HG02970 (cell line): ENCODE data around the gene HAUS1.
A peak's percentile ranks its signal among the peaks of the same experiment; 100 is the strongest.
"Not testable (repeated sequence)": the region's sequence is repeated elsewhere in the genome, so short reads cannot be mapped to it uniquely, and the experiment has no call there.

Source experiments
- ATAC-seq: cut with Tn5 transposase; IDR thresholded peaks from one replicate; pipeline ENCODE4 v1.9.1; 2021; ENCODE audit warnings: mild to moderate bottlenecking, moderate library complexity, moderate number of reproducible peaks; ENCODE audit not compliant: unreplicated experiment, low FRiP score

HAUS1 gene

DNA sequence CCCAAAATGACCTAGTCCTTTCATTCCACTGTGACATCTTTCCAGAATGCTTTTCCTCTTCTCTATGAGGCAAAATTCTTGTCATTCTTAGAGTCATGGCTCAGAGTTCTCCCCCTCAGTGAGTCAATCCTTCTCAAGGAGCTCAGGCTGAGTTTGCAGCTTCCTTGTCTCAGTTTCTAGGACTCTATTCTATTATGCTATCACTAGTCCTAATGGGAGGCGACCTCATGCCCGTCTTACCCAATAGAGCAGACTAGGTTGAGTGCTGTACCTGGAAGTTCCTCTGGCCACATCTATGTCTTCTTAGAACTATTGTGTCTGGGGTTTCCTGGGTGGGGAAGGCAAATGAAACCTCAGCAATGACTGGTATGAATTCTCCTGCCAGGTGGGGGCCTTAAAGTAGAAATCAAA is 51.5 kb downstream of the HAUS1 start:
- no peak for ATAC-seq

GRCh38 chr18:46156124-46156745 is 52.0 kb downstream of the HAUS1 start:
- no peak for ATAC-seq

- ATAC-seq: no peak
Measured at GRCh38 chr18:46156843-46157242, 52.7 kb downstream of the HAUS1 start.

GRCh38 chr18:46158499-46158898 is 54.3 kb downstream of the HAUS1 start:
- no peak for ATAC-seq

- ATAC-seq: no peak
Measured at GRCh38 chr18:46160050-46160798, 56.0 kb downstream of the HAUS1 start.

DNA sequence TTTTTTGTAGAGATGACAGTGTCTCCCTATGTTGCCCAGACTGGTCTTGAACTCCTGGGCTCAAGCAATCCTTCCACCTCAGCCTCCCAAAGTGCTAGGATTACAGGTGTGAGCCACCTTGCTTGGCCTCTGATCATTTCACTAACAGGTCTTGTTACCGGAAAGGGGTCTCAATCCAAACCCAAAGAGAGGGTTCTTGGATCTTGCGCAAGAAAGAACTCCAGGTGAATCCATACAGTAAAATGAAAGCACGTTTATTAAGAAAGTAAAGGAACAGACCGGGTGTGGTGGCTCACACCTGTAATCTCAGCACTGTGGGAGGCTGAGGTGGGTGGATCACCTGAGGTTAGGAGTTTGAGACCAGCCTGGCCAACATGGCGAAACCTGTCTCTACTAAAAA is 56.7 kb downstream of the HAUS1 start:
- not testable (repeated sequence) for ATAC-seq

DNA sequence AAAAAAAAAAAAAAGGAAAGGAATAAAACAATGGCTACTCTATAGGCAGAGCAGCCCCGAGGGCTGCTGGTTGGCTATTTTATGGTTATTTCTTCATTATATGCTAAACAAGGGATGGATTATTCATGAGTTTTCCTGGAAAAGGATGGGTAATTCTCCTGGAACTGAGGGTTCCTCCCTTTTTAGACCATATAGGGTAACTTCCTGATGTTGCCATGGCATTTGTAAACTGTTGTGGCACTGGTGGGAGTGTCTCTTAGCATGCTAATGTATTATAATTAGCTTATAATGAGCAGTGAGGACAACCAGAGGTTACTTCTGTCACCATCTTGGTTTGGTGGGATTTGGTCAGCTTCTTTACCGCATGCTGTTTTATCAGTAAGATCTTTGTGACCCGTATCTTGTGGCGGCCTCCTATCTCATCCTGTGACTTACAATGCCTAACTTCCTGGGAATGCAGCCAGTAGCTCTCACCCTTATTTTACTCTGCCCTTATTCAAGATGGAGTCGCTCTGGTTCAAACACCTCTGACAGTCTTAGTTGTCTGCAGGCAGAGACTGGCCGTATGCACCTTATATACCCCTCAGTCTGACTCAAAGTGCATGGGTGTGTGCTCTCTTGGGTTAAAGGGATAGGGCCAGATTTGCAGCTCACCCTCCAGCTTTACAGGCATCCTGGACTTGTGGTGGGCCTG is 57.7 kb downstream of the HAUS1 start:
- no peak for ATAC-seq

GRCh38 chr18:46163091-46163490 is 58.9 kb downstream of the HAUS1 start:
- ATAC-seq: no peak

DNA sequence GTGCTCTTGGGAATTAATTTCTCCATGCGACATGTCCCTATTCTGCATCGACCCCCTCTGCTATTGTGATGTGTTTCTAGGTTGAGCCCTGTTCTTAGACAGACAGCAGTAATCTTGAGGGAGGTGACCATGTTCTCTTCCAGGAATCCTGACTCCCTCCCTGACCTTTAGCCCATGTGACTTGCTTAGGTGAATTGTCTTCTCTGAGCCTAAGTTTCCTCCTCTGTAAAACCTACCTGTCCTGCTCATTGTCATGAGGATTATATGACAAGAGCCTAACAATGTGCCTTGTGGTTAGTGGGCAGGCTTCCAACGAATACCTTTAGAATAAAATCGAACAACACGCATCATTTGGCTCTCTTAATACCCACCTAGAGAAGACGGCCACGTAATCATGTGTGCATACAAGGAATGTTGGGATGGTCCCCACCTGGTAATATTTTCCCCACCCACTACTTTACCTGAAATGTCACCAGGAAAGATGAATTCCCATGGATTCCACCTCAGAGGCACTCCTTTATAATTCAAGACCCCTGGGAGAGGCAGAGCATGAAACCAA is 59.8 kb downstream of the HAUS1 start:
- ATAC-seq: no peak

GRCh38 chr18:46164502-46164901 is 60.3 kb downstream of the HAUS1 start:
- not testable (repeated sequence) for ATAC-seq

GRCh38 chr18:46164920-46165319 is 60.7 kb downstream of the HAUS1 start:
- ATAC-seq: no peak

DNA sequence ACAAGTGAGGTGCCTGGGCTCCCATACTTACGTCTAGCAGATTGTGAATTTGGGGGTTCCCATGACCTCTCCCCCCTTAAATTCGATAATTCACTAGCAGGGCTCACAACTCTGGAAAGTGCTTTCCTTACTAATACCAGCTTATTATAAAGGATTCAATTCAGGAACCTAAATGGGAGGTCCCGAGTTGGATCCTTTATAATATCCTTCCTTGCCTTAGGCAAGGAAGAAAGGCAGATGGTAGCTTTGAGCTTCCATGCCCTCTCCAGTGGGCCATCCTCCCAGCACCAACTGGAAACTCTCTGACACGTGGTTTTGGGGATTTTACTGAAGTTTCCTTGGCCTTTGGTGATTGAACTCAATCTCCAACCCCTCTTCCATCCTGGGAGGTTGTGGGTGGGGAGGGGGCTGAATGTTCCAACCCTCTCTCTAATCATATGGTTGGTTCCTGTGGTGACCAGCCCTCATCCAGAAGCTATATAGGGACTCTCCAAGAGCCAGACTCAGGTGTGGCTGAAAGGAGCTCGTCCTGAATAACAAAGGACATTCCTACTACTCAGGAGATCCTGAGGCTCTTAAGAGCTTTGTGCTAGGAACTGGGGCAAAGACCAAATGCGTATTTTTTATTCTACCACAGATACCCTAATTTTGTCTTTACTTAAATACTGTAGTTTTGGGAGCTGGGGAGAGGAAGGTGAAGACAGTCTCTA is 62.2 kb downstream of the HAUS1 start:
- ATAC-seq: no peak

DNA sequence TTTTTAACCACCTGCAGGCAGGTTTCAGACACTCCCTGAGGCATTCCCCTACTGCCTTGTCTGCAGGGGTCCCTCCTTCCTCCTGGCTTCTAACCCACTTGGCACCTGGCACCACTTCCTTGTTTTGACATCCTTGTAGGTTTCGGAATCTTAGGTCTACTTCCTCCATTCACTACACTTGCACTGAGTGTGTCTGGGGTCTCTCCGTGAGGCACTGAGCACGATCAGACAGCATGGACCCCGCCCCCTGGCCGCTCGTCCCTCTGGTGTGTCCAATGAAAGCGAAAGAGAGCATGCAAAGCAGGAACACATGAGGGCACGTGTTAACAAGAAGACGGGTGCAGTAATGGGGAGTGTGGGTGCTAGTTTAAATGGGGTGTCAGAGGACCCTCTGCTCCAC is 63.8 kb downstream of the HAUS1 start:
- peak; percentile 87 for ATAC-seq

DNA sequence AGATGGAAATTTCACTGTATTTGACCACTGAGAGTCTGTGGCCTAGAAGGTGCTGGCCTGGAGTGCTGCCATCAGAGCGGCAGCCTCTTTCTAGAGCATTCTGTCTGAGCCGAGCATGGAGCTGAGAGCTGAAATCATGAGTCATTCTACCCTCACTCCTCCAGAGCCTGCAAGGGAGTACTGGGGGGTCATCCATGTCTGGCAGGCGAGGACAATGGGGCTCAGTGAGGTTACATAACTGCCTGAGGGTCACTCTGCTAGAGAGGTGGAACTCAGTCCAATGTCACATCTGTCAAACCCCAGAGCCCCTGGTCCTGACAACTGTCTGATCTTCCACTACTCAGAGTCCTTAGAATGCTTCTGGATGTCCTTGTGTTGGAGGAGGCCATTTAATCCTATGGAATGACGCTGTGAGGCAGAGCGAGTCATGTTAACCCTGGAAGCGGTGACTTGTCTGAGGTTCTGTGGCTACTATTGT is 65.3 kb downstream of the HAUS1 start:
- ATAC-seq: no peak

- no peak for ATAC-seq
Measured at GRCh38 chr18:46171331-46171730, 67.1 kb downstream of the HAUS1 start.

DNA sequence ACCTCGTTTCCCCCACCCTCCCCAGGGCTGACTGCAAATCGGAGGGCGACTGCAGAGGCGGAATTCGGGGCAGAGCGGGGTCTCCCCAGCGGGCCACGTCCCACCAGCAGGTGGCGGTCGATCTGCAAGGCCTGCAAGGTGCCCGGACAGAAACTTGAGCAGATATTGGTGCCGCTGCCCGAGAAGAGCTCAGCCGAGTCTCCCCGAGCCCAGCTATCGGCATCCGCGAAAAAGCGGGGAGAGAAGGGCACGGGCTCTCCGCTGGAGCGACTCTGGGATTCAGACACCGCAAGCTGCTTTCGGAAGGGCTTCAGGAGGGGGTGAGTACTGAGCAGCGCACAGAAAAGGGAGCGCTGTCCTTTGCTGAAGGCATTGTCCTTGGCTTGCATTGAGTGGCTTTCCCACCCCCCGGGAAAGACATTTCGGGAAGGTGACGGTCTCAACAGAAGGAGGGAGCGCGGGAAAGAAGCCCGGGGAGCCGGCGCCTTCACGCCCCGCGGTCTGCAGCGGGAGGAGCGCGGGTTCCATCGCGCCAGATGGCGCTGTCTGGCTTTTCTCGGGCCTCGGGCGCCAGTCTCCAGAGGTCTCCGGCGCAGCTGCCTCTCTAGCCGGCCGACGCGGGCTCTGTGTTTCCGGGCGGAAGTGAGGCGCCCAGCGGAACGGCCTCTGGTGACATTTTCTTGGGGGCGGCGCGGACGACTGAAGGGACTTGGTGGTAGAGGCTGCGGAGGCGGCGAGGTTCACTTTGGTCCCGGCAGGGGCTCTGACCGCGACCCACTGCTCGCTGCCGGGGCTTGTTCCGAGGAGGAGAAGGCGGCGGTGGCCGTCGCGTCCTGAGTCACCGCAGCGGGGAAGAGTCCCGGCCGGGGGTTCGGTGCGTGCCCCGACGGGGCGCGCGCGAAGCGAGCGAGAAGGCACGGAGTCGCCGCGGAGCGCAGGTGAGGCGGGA is 69.5 kb downstream of the HAUS1 start:
- peak; percentile 87 for ATAC-seq

DNA sequence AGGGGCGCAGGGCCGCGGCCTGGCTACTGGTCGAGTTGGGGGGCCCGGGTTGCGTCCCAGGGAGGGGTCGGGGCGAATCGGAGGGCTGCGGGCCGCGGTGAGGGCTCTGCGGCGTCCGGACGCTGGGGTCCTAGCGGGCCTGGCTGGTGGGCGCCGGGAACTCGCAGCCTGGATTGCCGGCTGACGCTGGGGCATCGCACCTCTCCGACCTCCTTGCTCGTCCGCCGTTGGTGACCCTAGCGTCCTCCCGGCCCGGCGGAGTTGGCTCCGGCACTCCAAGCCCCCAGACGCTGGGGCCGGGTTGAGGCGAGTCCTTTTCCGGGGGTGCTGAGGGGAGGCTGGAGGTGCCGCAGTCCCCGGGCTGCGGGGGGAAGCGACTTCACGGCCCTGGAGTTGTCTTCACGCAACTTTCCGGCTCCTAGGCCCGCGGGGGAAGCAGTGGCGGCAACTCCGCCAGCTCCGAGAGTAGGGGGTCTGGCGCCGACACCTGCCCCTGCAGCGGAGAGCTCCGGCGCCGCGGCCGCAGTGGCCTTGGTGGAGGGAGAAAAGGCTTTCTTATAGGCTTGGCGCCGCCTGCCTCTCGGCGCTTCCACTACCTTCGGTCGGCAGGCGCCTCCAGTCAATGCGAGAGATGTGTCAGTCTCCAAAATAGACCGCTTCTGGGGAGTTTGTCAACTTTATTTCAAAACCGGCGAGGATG is 70.3 kb downstream of the HAUS1 start:
- ATAC-seq: peak; percentile 19

GRCh38 chr18:46176001-46176400 is 71.8 kb downstream of the HAUS1 start:
- ATAC-seq: no peak
